ENCODE measurements around the gene CCL26. TPM values are rescaled to one million over a fixed set of nuclear protein-coding genes. Genes with fewer than 3 reads are reported as not detected.

The CCL26 gene
- total and polyA plus RNA-seq, 9 of the 15 experiments (the other 6 are each of a cell fraction or from before 2014, with no cell fraction given) = 2.3 to 26.8 (median 8.4) TPM

GRCh38 chr7:75762350-75762917 lies 9.6 kb downstream of the CCL26 start (continued):
- TF ChIP-seq EWSR1 (IDR thresholded peaks at IDR 0.05; ENCODE audit: borderline replicate concordance, low read depth, partially characterized antibody) (no peak), NR3C1 (CRISPR knock-in tag; IDR thresholded peaks at IDR 0.05) (no peak), HMGXB4 (CRISPR knock-in tag; IDR thresholded peaks at IDR 0.05) (no peak), PBX2 (CRISPR knock-in tag; IDR thresholded peaks at IDR 0.05; ENCODE audit: low read depth) (no peak), PBX2 (tag; conservative IDR thresholded peaks at IDR 0.05; ENCODE audit: low read depth) (peak; percentile 69), SLC30A9 (CRISPR knock-in tag; IDR thresholded peaks at IDR 0.05) (no peak), NR1H2 (CRISPR knock-in tag; IDR thresholded peaks at IDR 0.05) (no peak), REST (IDR thresholded peaks at IDR 0.05; ENCODE audit: borderline replicate concordance) (peak; percentile 91), REST (CRISPR knock-in tag; IDR thresholded peaks at IDR 0.05; ENCODE audit: low read depth) (no peak), JUN (IDR thresholded peaks at IDR 0.05; ENCODE audit: borderline replicate concordance, low read depth, low read length) (0 out of 2 replicates have a peak, but pooled peaks have one; percentile 19), JUN (CRISPR knock-in tag; IDR thresholded peaks at IDR 0.05; ENCODE audit: borderline replicate concordance) (no peak), HDAC3 (IDR thresholded peaks at IDR 0.05; ENCODE audit: borderline replicate concordance, partially characterized antibody) (no peak), SMAD4 (CRISPR knock-in tag; conservative IDR thresholded peaks at IDR 0.05) (no peak), HDAC1 (IDR thresholded peaks at IDR 0.05) (no peak), TCF3 (CRISPR knock-in tag; IDR thresholded peaks at IDR 0.05) (no peak), ZKSCAN1 (IDR thresholded peaks at IDR 0.05; ENCODE audit: low read depth, low read length) (no peak), ZNF507 (tag; conservative IDR thresholded peaks at IDR 0.05) (no peak)
